NCI-H2196 treated with DMSO at 0.1 percent for 48 hours (cell line): Measurements from ENCODE around the gene NUP88.
"Not testable (repeated sequence)": the region's sequence is repeated elsewhere in the genome, so short reads cannot be mapped to it uniquely, and the experiment has no call there.

Experiments used
- DNase-seq: peaks from one replicate; lab custom pipeline; 2025; ENCODE audit not compliant: unreplicated experiment; lab: John Stamatoyannopoulos, UW

Gene NUP88

GRCh38 chr17:5419356-5419958, at the start of gene NUP88:
Gene NUP88 (minus strand): TSS chr17:5419662. CDS start chr17:5419650, 12 bp downstream.
- peak; percentile 84 for DNase-seq

- DNase-seq, result no peak
Measured at GRCh38 chr17:5468075-5468473, 48.6 kb upstream of the NUP88 start.

DNA sequence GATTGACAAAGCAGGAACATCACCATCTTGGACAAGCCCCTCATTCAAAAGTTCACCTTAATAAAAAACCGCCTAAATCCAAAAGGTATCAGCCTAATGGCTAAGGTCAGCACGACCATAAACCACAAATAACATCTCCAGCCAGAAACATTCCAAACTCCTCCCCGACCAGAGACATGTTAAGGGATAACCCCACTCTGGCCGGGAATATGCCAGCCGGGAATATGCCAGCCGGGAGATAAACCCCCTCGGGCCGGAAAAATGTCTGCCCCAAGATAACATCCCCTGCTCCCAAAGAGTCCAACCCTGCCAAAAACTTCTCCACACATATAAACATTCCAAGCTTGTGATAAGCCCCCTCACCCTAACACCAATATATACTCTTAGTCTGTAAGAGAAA, 48.0 kb upstream of the NUP88 start:
- no peak for DNase-seq

DNA sequence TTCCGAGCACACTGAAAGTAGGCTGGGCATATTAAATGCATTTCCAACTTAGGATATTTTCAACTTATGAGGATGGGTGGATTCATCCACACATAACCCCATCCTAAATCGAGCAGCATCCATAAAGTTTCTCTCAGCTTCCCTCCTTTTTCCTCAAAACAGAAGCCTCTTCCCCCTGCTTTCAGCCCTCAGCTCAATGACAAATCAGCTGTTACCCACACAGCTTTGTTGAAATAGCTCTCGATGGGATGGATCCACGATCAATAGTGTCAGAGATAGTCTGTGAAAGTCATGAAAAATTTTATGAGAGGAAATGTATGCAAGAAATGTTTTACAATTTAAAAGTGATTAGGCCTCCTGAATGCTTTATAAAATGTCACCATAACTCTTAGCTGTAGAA, 46.8 kb upstream of the NUP88 start:
- no peak for DNase-seq

DNA sequence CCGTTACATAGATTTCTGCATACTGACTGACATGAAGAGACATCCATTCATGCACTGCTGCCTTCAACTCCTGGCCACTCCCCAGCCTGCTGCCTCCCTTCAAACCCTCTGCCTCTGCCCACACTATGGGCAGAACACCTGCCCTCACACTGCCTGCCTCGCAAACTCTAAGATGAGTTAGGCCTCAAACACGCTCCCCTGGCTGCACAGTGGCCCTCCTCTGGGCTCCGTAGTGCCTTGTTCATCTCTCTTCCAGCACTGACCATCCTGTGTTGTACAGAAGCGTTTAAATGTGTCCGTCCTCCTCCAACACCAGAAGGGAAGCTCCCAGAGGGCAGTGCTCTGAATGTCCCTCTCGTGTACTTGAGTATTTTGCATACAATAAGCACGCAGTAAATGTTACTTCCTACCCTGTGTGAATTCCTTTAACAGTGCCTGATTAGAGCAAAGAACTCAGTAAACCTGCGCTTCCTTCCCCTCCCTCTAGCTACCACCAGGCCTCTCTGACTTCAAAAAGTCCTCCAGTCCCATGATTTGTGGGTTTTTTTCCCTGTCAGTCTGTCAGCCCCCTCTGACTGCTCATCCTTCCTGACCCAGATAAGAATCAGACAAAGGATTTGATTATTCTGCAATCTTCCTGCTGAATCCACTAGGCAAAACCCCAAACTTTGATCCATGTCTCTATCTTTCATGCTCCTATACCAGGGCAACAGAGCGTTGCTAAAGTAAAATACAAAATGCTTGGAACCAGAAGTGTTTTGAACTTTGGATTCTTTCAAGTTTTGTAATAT, 45.5 kb upstream of the NUP88 start:
- no peak for DNase-seq

- DNase-seq, result no peak
Measured at GRCh38 chr17:5446786-5447185, 27.3 kb upstream of the NUP88 start.

DNA sequence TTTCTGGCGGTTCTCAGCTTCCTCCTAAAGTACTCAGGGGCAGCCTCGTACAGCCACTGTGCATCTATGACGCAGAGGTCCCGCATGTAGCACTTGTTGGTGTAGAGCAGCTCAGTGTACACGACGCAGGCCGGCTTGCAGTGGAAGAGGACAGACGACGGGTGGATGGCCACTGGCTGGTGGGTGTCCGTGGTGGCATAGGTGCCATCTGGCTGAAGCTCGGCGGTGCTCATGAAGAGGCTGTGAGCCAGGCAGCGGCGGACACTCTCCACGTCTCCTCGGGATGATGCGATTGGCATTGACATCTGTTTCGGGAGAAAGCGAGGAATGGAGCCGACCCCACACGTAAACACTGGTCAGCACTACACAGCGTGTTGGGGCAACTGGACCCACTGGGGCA, 24.7 kb upstream of the NUP88 start:
- DNase-seq, result no peak

GRCh38 chr17:5443728-5444127, 24.3 kb upstream of the NUP88 start:
- DNase-seq, result no peak

DNA sequence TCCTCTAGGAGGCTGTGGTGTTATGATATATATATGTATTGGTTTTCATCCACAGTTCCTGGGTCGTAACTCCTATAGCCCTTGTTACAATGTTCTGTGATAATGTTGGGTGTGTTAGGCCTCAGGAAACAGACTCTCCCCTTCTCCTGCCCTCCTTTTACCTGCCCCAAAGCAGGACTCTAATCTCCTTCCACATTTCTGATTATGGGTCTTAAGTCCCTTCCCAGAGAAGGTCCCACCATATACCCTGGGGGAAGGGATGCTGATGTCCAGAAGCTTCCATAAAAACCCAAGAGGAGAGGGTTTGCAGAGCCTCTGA, 19.9 kb upstream of the NUP88 start:
- no peak for DNase-seq

GRCh38 chr17:5438716-5439445, 19.4 kb upstream of the NUP88 start, which contains the start of gene C1QBP:
Gene C1QBP (minus strand): TSS chr17:5439155. CDS start chr17:5439073, 82 bp downstream.
- DNase-seq, result peak; percentile 53

DNA sequence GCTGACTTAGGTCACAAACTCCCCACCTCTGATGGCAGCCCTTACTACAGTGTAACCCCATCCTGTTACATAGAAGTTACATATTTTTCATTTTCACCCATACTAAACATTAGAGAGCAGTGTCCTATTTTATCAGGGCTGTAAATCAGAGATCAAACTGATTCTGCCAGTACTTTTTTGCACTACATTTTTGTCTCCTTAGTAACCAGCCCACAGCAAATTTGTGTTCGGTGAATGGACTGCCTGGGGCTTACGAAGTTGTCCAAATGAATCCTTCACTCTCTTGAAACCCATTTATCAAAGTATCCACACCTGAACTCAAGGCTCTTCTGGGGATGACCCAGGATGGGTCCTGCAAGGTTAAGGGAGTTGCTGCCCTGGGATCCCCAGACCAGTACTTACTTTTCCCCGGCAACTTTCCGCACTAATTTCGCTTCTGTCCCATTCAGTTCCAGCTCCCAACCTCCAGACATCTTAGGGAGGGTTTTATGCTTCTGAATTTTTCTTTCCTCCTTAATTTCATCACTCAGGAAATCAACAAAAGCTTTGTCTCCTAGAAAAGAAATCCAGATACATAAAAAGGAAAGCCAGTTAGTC, 18.4 kb upstream of the NUP88 start:
- no peak for DNase-seq

DNA sequence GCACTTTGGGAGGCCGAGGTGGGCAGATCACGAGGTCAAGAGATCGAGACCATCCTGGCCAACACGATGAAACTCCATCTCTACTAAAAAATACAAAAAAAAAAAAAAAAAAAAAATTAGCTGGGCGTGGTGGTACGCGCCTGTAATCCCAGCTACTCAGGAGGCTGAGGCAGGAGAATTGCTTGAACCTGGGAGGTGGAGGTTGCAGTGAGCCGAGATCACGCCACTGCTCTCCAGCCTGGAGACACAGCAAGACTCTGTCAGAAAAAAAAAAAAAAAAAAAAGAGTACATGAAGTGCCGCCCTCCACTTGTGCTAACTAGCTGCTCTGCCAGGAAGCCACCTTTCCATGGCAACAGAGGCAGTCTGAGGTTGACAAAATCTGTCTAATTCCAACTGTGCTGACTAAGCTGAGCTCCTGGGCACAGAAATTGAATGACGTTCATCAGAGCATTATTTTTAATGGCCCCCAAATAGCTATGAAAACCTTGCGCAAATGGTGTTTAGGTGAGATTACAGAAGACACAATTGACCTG, 16.4 kb upstream of the NUP88 start:
- not testable (repeated sequence) for DNase-seq

DNA sequence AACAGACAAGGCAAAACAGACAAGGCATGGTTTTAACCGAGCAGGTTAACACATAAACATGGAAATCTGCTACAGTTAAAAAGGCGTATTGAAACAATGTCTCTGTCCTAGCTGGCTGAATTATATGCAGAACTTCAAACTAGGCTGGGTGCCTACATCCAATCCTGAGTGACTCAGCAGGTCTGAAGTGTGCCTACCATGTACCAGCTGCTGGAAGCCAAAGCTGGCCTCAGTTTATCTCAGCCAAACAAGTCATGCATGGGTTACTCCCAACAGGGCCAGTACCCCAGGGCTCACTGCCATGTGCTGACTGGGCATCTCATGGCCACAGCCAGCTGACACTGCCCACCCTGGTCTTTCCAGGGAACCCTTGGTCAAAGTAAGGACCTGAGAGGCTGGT, 15.5 kb upstream of the NUP88 start:
- no peak for DNase-seq

GRCh38 chr17:5431949-5432556, 12.6 kb upstream of the NUP88 start:
- no peak for DNase-seq

DNA sequence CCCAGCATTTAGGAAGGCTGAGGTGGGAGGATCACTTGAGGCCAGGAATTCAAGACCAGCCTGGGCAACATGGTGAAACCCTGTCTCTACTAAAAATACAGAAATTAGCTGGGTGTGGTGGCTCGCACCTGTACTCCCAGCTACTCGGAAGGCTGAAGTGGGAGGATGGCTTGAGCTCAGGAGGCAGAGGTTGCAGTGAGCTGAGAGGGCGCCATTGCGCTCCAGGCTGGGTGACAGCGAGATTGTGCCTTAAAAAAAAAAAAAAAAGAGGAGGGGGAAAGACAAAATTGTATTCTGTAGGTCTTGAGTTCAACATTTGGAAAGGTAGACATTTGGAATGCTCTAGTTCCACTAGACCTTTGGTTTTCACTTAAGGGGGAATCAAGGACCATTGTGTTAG, 11.8 kb upstream of the NUP88 start:
- DNase-seq, result not testable (repeated sequence)

GRCh38 chr17:5430413-5430999, 11.0 kb upstream of the NUP88 start:
- DNase-seq, result no peak

DNA sequence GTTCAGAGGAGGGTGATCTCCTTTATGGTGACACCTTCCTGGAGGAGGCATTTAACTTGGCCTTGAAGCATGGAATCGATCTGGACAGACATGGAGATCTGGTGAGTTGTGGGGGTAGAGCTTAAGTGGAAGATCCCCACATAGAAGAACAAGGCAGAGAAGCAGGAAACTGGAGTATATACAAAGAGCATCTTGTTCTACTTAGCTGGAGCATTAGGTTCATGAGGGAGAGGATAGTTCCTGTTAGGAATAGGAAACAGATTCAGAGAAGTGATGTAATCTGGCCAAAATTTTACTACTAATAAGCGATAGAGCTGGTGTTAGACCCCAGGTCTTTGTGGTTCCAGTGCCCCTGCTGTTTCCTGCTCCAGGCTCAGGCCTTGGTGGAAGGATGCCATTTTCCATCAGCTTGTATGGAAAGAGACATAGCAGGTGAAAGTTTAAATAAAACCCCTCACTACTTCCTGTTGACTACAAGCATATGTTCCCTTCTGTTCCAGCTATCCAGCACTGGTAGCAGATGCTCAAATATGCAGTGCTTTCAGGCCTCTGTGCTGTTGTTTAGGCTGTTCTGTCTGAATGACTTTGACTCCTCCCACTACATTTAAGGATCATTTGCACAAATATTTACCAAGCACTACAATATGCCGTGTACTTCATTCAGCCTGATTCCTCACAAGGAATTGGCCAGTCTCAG, 9.9 kb upstream of the NUP88 start:
- DNase-seq, result peak; percentile 11

- no peak for DNase-seq
Measured at GRCh38 chr17:5425826-5426225, 6.4 kb upstream of the NUP88 start.

DNA sequence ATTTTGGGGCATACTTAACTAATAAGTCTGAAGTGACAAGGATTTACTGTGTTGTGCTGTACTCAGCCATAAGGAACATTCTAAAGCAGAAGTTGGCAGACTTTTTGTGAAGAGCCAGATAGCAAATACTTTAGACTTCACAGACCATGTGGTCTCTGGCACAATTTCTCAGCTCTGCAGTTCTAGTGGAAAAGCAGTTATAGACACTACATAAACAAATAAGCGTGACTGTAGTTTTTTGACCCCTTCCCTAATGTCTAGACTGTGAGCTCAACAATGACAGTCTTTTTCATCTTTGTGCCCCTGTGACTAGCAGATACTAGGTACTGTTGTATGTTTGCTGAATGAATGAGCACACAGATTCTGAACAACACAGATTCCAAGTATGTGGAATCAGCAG, 5.4 kb upstream of the NUP88 start:
- DNase-seq, result no peak

DNA sequence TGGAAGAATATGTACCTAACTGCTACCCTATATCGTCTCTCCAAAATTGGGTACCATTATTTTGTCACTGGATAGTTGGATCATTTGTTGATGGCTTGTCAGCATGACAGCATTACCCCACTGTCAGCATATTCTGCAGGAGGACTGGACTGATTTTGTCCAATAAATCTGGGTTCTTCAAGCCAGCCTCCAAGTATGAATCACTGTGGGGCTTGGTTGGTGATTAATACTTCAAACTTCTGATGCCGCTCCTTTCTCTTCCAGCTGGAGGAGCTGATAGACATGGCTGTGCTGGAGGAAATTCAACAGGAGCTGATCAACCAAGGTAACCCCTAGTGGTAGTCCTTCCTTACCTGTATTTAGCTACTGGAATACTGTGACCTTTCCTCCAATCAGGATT, 3.0 kb upstream of the NUP88 start:
- no peak for DNase-seq
